OCI-LY1 (cell line): ENCODE data around the gene GTPBP10.

Experiments used
- H2AFZ ChIP-seq: fragments of 200-600 bp; sonication (generic), shearing (Covaris generic); 2 replicates; pipeline ENCODE4 v1.6.0; 2014; ENCODE audit warnings: antibody characterized with exemption, mild to moderate bottlenecking, low read length
- H3F3A ChIP-seq: fragments of 200-600 bp; sonication (generic), shearing (Covaris generic); 2 replicates; pipeline ENCODE4 v1.6.0; 2014; ENCODE audit warnings: mild to moderate bottlenecking, antibody characterized with exemption, low read length, moderate library complexity; ENCODE audit not compliant: insufficient read depth
- H3K27ac ChIP-seq: fragments of 200-600 bp; sonication (generic); 2 replicates; pipeline ENCODE4 v1.5.1; 2014; ENCODE audit warnings: low read length, mixed run types, mild to moderate bottlenecking, low read depth; ENCODE audit not compliant: poor library complexity, severe bottlenecking
- H3K27me3 ChIP-seq: fragments of 200-600 bp; sonication (generic); 2 replicates; pipeline ENCODE4 v1.6.0; 2014; ENCODE audit warnings: antibody characterized with exemption, mild to moderate bottlenecking, low read length, moderate library complexity; ENCODE audit not compliant: insufficient read depth
- H3K36me3 ChIP-seq: fragments of 200-600 bp; sonication (generic); 2 replicates; pipeline ENCODE4 v1.6.1; 2014; ENCODE audit warnings: mild to moderate bottlenecking, antibody characterized with exemption, low read length, moderate library complexity, mixed read lengths; ENCODE audit not compliant: insufficient read depth
- H3K4me1 ChIP-seq: fragments of 200-600 bp; sonication (generic); 2 replicates; pipeline ENCODE4 v1.5.1; 2014; ENCODE audit warnings: mild to moderate bottlenecking, low read length, moderate library complexity; ENCODE audit not compliant: insufficient read depth, severe bottlenecking
- H3K4me2 ChIP-seq: fragments of 200-600 bp; sonication (generic), shearing (Covaris generic); 2 replicates; pipeline ENCODE4 v1.6.1; 2014; ENCODE audit warnings: low read length
- H3K4me3 ChIP-seq: fragments of 200-600 bp; sonication (generic); 2 replicates; pipeline ENCODE4 v1.5.1; 2014; ENCODE audit warnings: low read length, low read depth, mild to moderate bottlenecking, mixed read lengths; ENCODE audit not compliant: poor library complexity, severe bottlenecking
- H3K79me2 ChIP-seq: fragments of 200-600 bp; shearing (Covaris generic); 2 replicates; pipeline ENCODE4 v1.6.1; 2016; ENCODE audit warnings: mixed run types, low read length, mixed read lengths; ENCODE audit not compliant: insufficient read depth
- H3K9ac ChIP-seq: fragments of 200-600 bp; sonication (generic), shearing (Covaris generic); 2 replicates; pipeline ENCODE4 v1.6.1; 2014; ENCODE audit warnings: mild to moderate bottlenecking, low read length, mixed read lengths
- H3K9me2 ChIP-seq: fragments of 200-600 bp; sonication (generic), shearing (Covaris generic); 2 replicates; pipeline ENCODE4 v1.6.1; 2014; ENCODE audit warnings: low read depth, mild to moderate bottlenecking, low read length, mixed read lengths
- H3K9me3 ChIP-seq: fragments of 200-600 bp; shearing (Covaris generic); 2 replicates; pipeline ENCODE4 v1.6.1; 2014; ENCODE audit warnings: low read length, mixed read lengths
- H4K20me1 ChIP-seq: fragments of 200-600 bp; sonication (generic), shearing (Covaris generic); 2 replicates; pipeline ENCODE4 v1.6.0; 2016; ENCODE audit warnings: mild to moderate bottlenecking, low read length; ENCODE audit not compliant: insufficient read depth
- CTCF ChIP-seq: fragments of 200-600 bp; sonication (generic), shearing (Covaris generic); IDR thresholded peaks from 2 replicates; pipeline ENCODE4 v1.5.1; 2017; ENCODE audit warnings: mild to moderate bottlenecking, antibody characterized with exemption, low read length, moderate library complexity, mixed read lengths
- EZH2 ChIP-seq: fragments of 200-600 bp; sonication (generic), shearing (Covaris generic); IDR thresholded peaks from 2 replicates; pipeline ENCODE4 v1.8.0; 2017; ENCODE audit warnings: borderline replicate concordance, mixed run types, mild to moderate bottlenecking, antibody characterized with exemption, low read length, moderate library complexity, mixed read lengths

The GTPBP10 gene

GRCh38 chr7:90320801-90321494 lies 25.6 kb upstream of the GTPBP10 start, which contains the start of gene FAM237B:
FAM237B (minus strand) TSS chr7:90321304; CDS start chr7:90319748, 1,556 bp downstream.
- Histone ChIP-seq H3K4me2 (no peak within 1 kb of the TSS), H3K36me3 (no peaks in the 10 kb centered on the region), H3K79me2 (no peaks in the 10 kb centered on the region), H3F3A (no peaks in the 10 kb centered on the region), H2AFZ (no peak within 1 kb of the TSS), H3K27ac (no peak within 1 kb of the TSS), H3K4me3 (no peak within 1 kb of the TSS), H3K9ac (no peak within 1 kb of the TSS), H3K4me1 (no peaks in the 10 kb centered on the region), H3K9me3 (no peaks in the 10 kb centered on the region), H3K9me2 (no peaks in the 10 kb centered on the region), H3K27me3 (no peaks in the 10 kb centered on the region), H4K20me1 (no peaks in the 10 kb centered on the region)
- TF ChIP-seq EZH2, result no peak
- no peak for TF ChIP-seq CTCF

DNA sequence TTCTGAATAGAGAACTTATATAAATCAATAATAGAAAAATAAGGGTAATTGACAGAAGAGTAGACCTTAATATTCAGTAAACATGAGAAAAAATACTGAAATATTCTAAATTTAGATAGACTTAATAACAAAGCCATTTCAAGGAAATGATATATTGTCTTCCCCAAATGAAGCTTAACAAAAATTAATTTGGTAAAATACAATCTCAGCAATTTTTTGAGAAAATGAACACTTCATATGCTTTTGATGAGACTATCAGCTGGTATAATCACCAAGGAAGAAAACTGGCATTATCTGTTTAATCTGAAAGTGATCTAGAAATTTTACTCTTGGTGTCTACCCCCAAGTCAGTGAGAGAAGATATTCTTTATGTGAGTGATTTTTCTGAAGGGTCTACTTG lies 23.7 kb upstream of the GTPBP10 start:
- H2AFZ ChIP-seq, result no peak overlapping the region
- TF ChIP-seq EZH2 (no peak), CTCF (no peak)
- H3K4me1 ChIP-seq, result no peaks in the 10 kb centered on the region

DNA sequence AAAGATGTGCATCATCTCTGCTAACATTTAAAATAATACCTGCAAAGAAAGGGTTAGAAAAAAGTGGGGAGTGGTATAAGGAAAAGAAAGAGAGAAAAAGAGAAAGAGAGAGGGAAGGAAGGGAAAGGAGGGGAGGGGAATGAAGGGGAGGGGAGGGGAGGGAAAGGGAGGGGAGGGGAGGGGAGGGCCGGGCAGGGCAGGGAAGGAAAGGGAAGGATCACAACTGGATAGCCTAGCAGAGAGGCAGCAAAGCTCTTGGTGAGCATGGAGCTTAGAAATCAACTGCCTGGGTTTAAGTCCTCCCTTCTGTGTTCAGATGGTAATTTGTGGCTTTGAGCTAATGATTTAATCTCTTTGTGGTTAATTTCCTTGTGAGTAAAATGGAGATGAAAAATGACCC lies 20.0 kb upstream of the GTPBP10 start:
- Histone ChIP-seq H3K79me2 (no peaks in the 10 kb centered on the region), H3K9me3 (no peaks in the 10 kb centered on the region), H3K27ac (no peak overlapping the region), H4K20me1 (no peaks in the 10 kb centered on the region), H3K4me1 (no peaks in the 10 kb centered on the region), H3F3A (no peaks in the 10 kb centered on the region), H3K4me2 (no peak overlapping the region), H2AFZ (no peak overlapping the region), H3K27me3 (no peaks in the 10 kb centered on the region), H3K9me2 (no peaks in the 10 kb centered on the region), H3K36me3 (no peaks in the 10 kb centered on the region), H3K9ac (no peak overlapping the region), H3K4me3 (no peak overlapping the region)
- TF ChIP-seq CTCF (no peak), EZH2 (no peak)

More for the DNA sequence above, 23.7 kb upstream of the GTPBP10 start:
- H3K9ac ChIP-seq, result no peak overlapping the region
- no peaks in the 10 kb centered on the region for H3K79me2 ChIP-seq
- H3K27me3 ChIP-seq, result no peaks in the 10 kb centered on the region
- no peaks in the 10 kb centered on the region for H3K9me3 ChIP-seq
- H3K4me3 ChIP-seq, result no peak overlapping the region
- no peak overlapping the region for H3K27ac ChIP-seq
- no peaks in the 10 kb centered on the region for H3K9me2 ChIP-seq
- no peaks in the 10 kb centered on the region for H3K36me3 ChIP-seq
- no peaks in the 10 kb centered on the region for H4K20me1 ChIP-seq
- H3F3A ChIP-seq, result no peaks in the 10 kb centered on the region
- H3K4me2 ChIP-seq, result no peak overlapping the region
